Cerebellar cortex (tissue), 1 donor: ENCODE measurements around the gene GTF2I.
A peak's percentile ranks its signal among the peaks of the same experiment; 100 is the strongest.
"Not testable (repeated sequence)": the region's sequence is repeated elsewhere in the genome, so short reads cannot be mapped to it uniquely, and the experiment has no call there.

ENCODE experiments used
- DNase-seq: peaks from one replicate; pipeline ENCODE4 v3.0.0-alpha.2; 2015; ENCODE audit warnings: low spot score

Gene GTF2I

GRCh38 chr7:74779053-74779452 lies 121.5 kb downstream of the GTF2I start:
- DNase-seq = not testable (repeated sequence)

- not testable (repeated sequence) for DNase-seq
These were observed 124.2 kb downstream of the GTF2I start for GRCh38 chr7:74781746-74782145.

GRCh38 chr7:74783595-74783994 lies 126.1 kb downstream of the GTF2I start:
- DNase-seq = not testable (repeated sequence)

- peak; percentile 83 for DNase-seq
These were observed 131.0 kb downstream of the GTF2I start for GRCh38 chr7:74788369-74789150.

GRCh38 chr7:74789200-74789736 lies 131.8 kb downstream of the GTF2I start:
- not testable (repeated sequence) for DNase-seq

- not testable (repeated sequence) for DNase-seq
These were observed 140.5 kb downstream of the GTF2I start for GRCh38 chr7:74797848-74798622.

- not testable (repeated sequence) for DNase-seq
These were observed 141.1 kb downstream of the GTF2I start for GRCh38 chr7:74798644-74799043.
